Measurements from ENCODE around the gene BCAP31.
"Not testable (repeated sequence)": the region's sequence is repeated elsewhere in the genome, so short reads cannot be mapped to it uniquely, and the experiment has no call there.

Gene BCAP31

GRCh38 chrX:153709726-153710674 lies 14.2 kb downstream of the BCAP31 start:
- DNase-seq (ENCODE audit: low spot score): no peak

GRCh38 chrX:153708415-153708814 lies 15.8 kb downstream of the BCAP31 start:
- peak; percentile 59 for DNase-seq (ENCODE audit: low spot score)

- DNase-seq (ENCODE audit: low spot score): no peak
Observed at GRCh38 chrX:153707406-153707805, 16.8 kb downstream of the BCAP31 start.

GRCh38 chrX:153706799-153707198 lies 17.4 kb downstream of the BCAP31 start:
- DNase-seq (ENCODE audit: low spot score): no peak

GRCh38 chrX:153705403-153706060 lies 18.7 kb downstream of the BCAP31 start:
- DNase-seq (ENCODE audit: low spot score): not testable (repeated sequence)

GRCh38 chrX:153704631-153705402 lies 19.4 kb downstream of the BCAP31 start:
- not testable (repeated sequence) for DNase-seq (ENCODE audit: low spot score)

GRCh38 chrX:153704021-153704526 lies 20.1 kb downstream of the BCAP31 start:
- DNase-seq (ENCODE audit: low spot score): no peak

- DNase-seq (ENCODE audit: low spot score): no peak
Observed at GRCh38 chrX:153703036-153703370, 21.2 kb downstream of the BCAP31 start.

GRCh38 chrX:153702336-153703035 lies 21.7 kb downstream of the BCAP31 start:
- no peak for DNase-seq (ENCODE audit: low spot score)

- no peak for DNase-seq (ENCODE audit: low spot score)
Observed at GRCh38 chrX:153701706-153702105, 22.5 kb downstream of the BCAP31 start.

GRCh38 chrX:153700967-153701366 lies 23.2 kb downstream of the BCAP31 start:
- no peak for DNase-seq (ENCODE audit: low spot score)

- no peak for DNase-seq (ENCODE audit: low spot score)
Observed at GRCh38 chrX:153700376-153700945, 23.7 kb downstream of the BCAP31 start.

GRCh38 chrX:153699784-153700371 lies 24.3 kb downstream of the BCAP31 start:
- not testable (repeated sequence) for DNase-seq (ENCODE audit: low spot score)

GRCh38 chrX:153699210-153699783 lies 24.9 kb downstream of the BCAP31 start:
- not testable (repeated sequence) for DNase-seq (ENCODE audit: low spot score)

- no peak for DNase-seq (ENCODE audit: low spot score)
Observed at GRCh38 chrX:153697924-153698865, 26.0 kb downstream of the BCAP31 start.

GRCh38 chrX:153696986-153697722 lies 27.0 kb downstream of the BCAP31 start:
- not testable (repeated sequence) for DNase-seq (ENCODE audit: low spot score)

GRCh38 chrX:153696538-153696937 lies 27.6 kb downstream of the BCAP31 start:
- DNase-seq (ENCODE audit: low spot score): not testable (repeated sequence)

GRCh38 chrX:153696100-153696499 lies 28.1 kb downstream of the BCAP31 start:
- DNase-seq (ENCODE audit: low spot score): no peak
